Kidney (tissue), 14 donors: ENCODE measurements around the gene PLA2G2D. TPM values are rescaled to one million over a fixed set of nuclear protein-coding genes. Genes with fewer than 3 reads are reported as not detected.

Experiments
- DNase-seq, 5 donors: peaks; one replicate each; pipeline ENCODE4 v3.0.0-alpha.2; 2013 to 2020
- FAIRE-seq: peaks from 2 replicates; lab custom pipeline; 2012; peaks lifted over from hg19 to GRCh38; lab: Jason Lieb, UNC
- H3K27ac ChIP-seq, 2 donors: one replicate each; pipeline ENCODE4 v1.7.0; 2013; ENCODE audit warnings: low read depth in 2 of 2, low read length in 2 of 2, inconsistent platforms in 1 of 2
- H3K27me3 ChIP-seq: one replicate; pipeline ENCODE4 v1.7.1; 2013; ENCODE audit warnings: low read length, inconsistent platforms; ENCODE audit not compliant: control insufficient read depth, insufficient read depth
- H3K36me3 ChIP-seq, 3 donors: one replicate each; pipeline versions ENCODE4 v1.7.0 to v1.7.1; 2013; ENCODE audit warnings: low read length in 3 of 3, control low read depth in 1 of 3, inconsistent platforms in 1 of 3; ENCODE audit not compliant: insufficient read depth in 3 of 3, control insufficient read depth in 2 of 3
- H3K4me1 ChIP-seq, 3 donors: one replicate each; pipeline versions ENCODE4 v1.7.0 to v1.7.1; 2013; ENCODE audit warnings: low read length in 3 of 3, inconsistent platforms in 1 of 3, low read depth in 1 of 3; ENCODE audit not compliant: control insufficient read depth in 2 of 3, insufficient read depth in 2 of 3
- H3K4me3 ChIP-seq, 3 donors: one replicate each; pipeline versions ENCODE4 v1.7.0 to v1.8.1; 2013; ENCODE audit warnings: low read length in 3 of 3, control low read depth in 1 of 3, inconsistent platforms in 1 of 3
- H3K9ac ChIP-seq, 3 donors: one replicate each; pipeline versions ENCODE4 v1.7.0 to v1.7.1; 2013; ENCODE audit warnings: low read length in 3 of 3, control low read depth in 1 of 3, inconsistent platforms in 1 of 3
- H3K9me3 ChIP-seq, 3 donors: one replicate each; pipeline versions ENCODE4 v1.7.0 to v1.7.1; 2013; ENCODE audit warnings: low read length in 3 of 3, control low read depth in 1 of 3, inconsistent platforms in 1 of 3; ENCODE audit not compliant: control insufficient read depth in 2 of 3, insufficient read depth in 1 of 3
- intact Hi-C: fragments of 100-400 bp; cut with DNase I; formaldehyde crosslinking; loops from one replicate; pipeline ENCODE4 v1.11.1; 2022
- polyA plus RNA-seq: library from polyadenylated mRNA; stranded (reverse); fragments of 350-450 nt; fragmentation: Illumina TruSeq; extraction: RNeasy Lipid Tissue Mini Kit (QIAGEN cat#74804); gene quantifications from one replicate; pipeline ENCODE4 v1.2.3, GENCODE V29; 2014; ENCODE audit warnings: low read depth, low replicate concordance; ENCODE audit not compliant: insufficient read depth
- total RNA-seq: library from RNA; stranded (reverse); fragmentation: NEBNext Ultra II Directional; extraction: Animal tissue kit (Norgen Biotek cat#: 25700); gene quantifications from one replicate; pipeline ENCODE4 v1.2.1, GENCODE V29; 2021
- TF ChIP-seq, protein P1 (sequence below): IDR thresholded peaks from 3 replicates; pipeline ENCODE4 v1.5.1; 2012; ENCODE audit warnings: mild to moderate bottlenecking, moderate library complexity, borderline replicate concordance; ENCODE audit not compliant: insufficient read depth; ENCODE audit errors: extremely low read depth
- donor health status: control.
- donor health status: control.
- donor health status: control.
- donor health status: control.
- donor health status: control.
- donor health status: DM: yes; HTN: yes; CAD: no.
- donor health status: Normal renal cell carcinoma (clear cell type).

The PLA2G2D gene
- total and polyA plus RNA-seq, 2 donors from 2014 or later: 1.1 TPM; not detected in 1

DNA sequence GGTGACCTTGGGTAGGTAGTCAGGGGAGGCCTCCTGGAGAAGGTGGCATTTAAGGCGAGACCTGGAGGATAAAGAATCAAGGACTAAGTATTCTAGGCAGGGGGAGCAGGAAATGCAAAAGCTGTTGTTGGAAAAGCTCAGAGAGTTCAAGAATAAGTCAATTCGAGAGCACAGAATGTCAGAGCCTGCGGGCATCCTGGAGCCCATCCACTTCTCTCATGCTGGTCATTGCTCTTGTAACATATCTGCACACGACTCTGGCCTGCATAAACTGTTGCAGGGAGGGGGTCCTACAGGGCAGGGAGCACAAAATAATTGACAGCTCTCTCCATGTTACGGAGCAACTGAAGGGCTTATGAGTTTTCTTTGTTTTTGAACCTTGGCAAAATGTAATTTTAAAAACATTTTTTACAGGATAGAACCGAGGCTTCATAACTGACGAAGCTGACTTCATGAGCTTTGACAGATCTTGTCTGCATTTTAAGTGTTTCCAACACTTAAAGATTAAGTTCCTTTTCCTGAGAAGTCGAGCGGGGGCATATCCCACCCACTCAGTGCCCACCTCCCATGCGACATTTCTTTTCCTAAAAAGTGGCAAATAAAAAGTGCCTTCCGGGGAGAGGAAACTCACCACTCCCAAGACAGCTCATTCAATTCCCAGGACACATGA lies 45.1 kb downstream of the PLA2G2D start:
- Histone ChIP-seq H3K4me1 (no peaks in the 10 kb centered on the region), H3K9ac (no peak overlapping the region), H3K27ac (no peak overlapping the region), H3K27me3 (no peaks in the 10 kb centered on the region), H3K4me3 (no peak overlapping the region), H3K9me3 (no peaks in the 10 kb centered on the region), H3K36me3 (no peaks in the 10 kb centered on the region)
- DNase-seq (no peak), FAIRE-seq (no peak)
- intact Hi-C loops: no loop called here
- TF ChIP-seq, protein P1, sequence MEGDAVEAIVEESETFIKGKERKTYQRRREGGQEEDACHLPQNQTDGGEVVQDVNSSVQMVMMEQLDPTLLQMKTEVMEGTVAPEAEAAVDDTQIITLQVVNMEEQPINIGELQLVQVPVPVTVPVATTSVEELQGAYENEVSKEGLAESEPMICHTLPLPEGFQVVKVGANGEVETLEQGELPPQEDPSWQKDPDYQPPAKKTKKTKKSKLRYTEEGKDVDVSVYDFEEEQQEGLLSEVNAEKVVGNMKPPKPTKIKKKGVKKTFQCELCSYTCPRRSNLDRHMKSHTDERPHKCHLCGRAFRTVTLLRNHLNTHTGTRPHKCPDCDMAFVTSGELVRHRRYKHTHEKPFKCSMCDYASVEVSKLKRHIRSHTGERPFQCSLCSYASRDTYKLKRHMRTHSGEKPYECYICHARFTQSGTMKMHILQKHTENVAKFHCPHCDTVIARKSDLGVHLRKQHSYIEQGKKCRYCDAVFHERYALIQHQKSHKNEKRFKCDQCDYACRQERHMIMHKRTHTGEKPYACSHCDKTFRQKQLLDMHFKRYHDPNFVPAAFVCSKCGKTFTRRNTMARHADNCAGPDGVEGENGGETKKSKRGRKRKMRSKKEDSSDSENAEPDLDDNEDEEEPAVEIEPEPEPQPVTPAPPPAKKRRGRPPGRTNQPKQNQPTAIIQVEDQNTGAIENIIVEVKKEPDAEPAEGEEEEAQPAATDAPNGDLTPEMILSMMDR: no peak

DNA sequence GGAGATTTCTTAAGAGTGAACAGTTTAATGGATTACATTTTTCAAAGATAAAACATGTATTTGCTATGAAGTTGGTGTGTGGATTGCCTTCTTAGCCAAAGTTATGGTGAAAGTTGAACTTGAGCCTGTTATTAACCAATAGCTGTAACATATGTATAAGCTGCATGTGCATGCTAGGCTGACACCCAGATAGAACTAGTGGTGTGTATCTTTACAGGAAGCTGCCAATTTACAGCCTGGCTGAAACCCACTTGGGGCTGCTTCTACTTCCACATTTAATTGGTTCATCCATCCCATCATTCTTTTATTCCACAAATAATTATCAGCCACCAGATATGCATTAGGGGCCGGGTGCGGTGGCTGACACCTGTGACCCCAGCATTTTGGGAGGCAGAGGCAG lies 46.1 kb downstream of the PLA2G2D start:
- Histone ChIP-seq H3K4me1 (no peaks in the 10 kb centered on the region), H3K9me3 (no peaks in the 10 kb centered on the region), H3K27ac (no peak overlapping the region), H3K36me3 (no peaks in the 10 kb centered on the region), H3K4me3 (no peak overlapping the region), H3K9ac (no peak overlapping the region), H3K27me3 (no peaks in the 10 kb centered on the region)
- no peak for DNase-seq
- no peak for FAIRE-seq
- TF ChIP-seq, protein P1: no peak
- intact Hi-C loops: no loop called here

GRCh38 chr1:20072771-20073170 lies 46.6 kb downstream of the PLA2G2D start:
- H3K36me3 ChIP-seq: no peaks in the 10 kb centered on the region
- H3K27ac ChIP-seq: no peak overlapping the region
- DNase-seq (no peak), FAIRE-seq (no peak)
- intact Hi-C loops: no loop called here
- TF ChIP-seq, protein P1: no peak
- H3K27me3 ChIP-seq: no peaks in the 10 kb centered on the region
- no peak overlapping the region for H3K4me3 ChIP-seq
- H3K9ac ChIP-seq: no peak overlapping the region
- no peaks in the 10 kb centered on the region for H3K4me1 ChIP-seq
- H3K9me3 ChIP-seq: no peaks in the 10 kb centered on the region

DNA sequence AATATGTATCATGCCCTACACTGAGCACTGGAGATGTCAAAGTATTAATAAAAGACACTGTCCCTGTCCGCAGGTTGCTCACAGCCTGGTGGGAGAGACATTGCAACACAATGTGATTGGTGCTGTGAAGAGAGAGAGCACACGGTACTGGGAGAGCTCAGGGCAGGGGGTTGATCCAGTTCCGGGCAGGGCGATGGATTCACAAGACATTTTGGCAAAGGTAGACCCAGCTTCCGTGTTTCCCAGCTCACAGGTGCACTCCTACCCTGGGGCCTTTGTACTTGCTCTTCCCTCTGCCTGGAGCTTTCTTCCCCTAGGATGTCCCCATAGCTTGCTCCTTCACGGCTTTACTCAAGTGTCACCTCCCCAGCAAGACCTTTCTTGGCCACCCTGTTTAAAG lies 47.9 kb downstream of the PLA2G2D start:
- Histone ChIP-seq H3K4me1 (no peaks in the 10 kb centered on the region), H3K9ac (no peak overlapping the region), H3K36me3 (no peaks in the 10 kb centered on the region), H3K9me3 (no peaks in the 10 kb centered on the region), H3K27me3 (no peaks in the 10 kb centered on the region), H3K4me3 (no peak overlapping the region), H3K27ac (no peak overlapping the region)
- TF ChIP-seq, protein P1: no peak
- DNase-seq (no peak), FAIRE-seq (no peak)
- intact Hi-C loops: no loop called here
